Neural crest cell (in vitro differentiated cells): ENCODE measurements around the gene SCN8A. TPM values are rescaled to one million over a fixed set of nuclear protein-coding genes. Genes with fewer than 3 reads are reported as not detected.

Source experiments
- DNase-seq: peaks from one replicate; pipeline ENCODE4 v3.0.0; 2021; ENCODE audit warnings: low read depth, mixed read lengths, low spot score
- H3K27ac Mint-ChIP-seq: one replicate; pipeline ENCODE4 v1.8.0; 2021; ENCODE audit warnings: mild to moderate bottlenecking, mixed read lengths; ENCODE audit not compliant: unreplicated experiment
- H3K27me3 Mint-ChIP-seq: 2 replicates; pipeline ENCODE4 v1.8.0; 2021; ENCODE audit warnings: low read depth, mild to moderate bottlenecking, mixed read lengths
- H3K36me3 Mint-ChIP-seq: 2 replicates; pipeline ENCODE4 v1.8.0; 2021; ENCODE audit warnings: low read depth, mild to moderate bottlenecking, mixed read lengths
- H3K4me1 Mint-ChIP-seq: 2 replicates; pipeline ENCODE4 v1.8.0; 2021; ENCODE audit warnings: mixed read lengths
- H3K4me3 Mint-ChIP-seq: one replicate; pipeline ENCODE4 v1.8.0; 2021; ENCODE audit warnings: mild to moderate bottlenecking, mixed read lengths
- H3K9me3 Mint-ChIP-seq: 2 replicates; pipeline ENCODE4 v1.8.0; 2021; ENCODE audit warnings: mixed read lengths
- CTCF ChIP-seq: fragments of 200-600 bp; sonication (generic); conservative IDR thresholded peaks from 2 replicates; pipeline ENCODE4 v1.5.0; 2021; ENCODE audit warnings: antibody characterized with exemption, mild to moderate bottlenecking
- total RNA-seq: library from RNA; stranded (reverse); gene quantifications from 2 replicates; pipeline ENCODE4 v1.2.1, GENCODE V29; 2021

SCN8A gene
- total RNA-seq, 1 donor from 2014 or later, result 13.0 TPM

GRCh38 chr12:51814311-51815088 is 223.5 kb downstream of the SCN8A start:
- H3K4me3 Mint-ChIP-seq, result peak overlapping the region; percentile 81
- peaks cover 27% of the 10 kb centered on the region for H3K27me3 Mint-ChIP-seq
- TF ChIP-seq CTCF, result peak; percentile 69
- no peak overlapping the region for H3K27ac Mint-ChIP-seq
- peak; percentile 78 for DNase-seq
- H3K36me3 Mint-ChIP-seq, result peaks cover 4% of the 10 kb centered on the region
- no peaks in the 10 kb centered on the region for H3K9me3 Mint-ChIP-seq
- peaks cover 27% of the 10 kb centered on the region for H3K4me1 Mint-ChIP-seq

DNA sequence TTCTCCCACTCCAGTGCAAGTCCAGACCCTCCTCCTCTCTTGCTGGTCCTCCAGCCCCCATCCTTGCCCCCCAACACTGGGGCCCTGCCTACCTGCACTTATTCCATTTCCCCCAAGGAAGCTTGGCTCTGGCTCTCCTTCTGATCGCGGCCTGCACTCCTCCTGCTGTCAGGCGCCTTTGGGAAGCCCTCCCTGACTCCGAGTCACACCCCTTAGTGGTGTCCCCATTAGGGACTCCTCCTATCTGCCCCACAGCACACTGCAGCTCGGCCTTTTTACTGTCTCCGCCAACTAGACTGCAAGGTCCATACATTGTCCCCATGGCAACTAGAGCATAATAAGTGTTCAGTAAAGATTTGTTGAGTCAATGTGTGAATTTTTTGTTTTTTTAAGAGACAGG is 224.5 kb downstream of the SCN8A start:
- Mint-ChIP-seq H3K4me1 (peaks cover 31% of the 10 kb centered on the region), H3K27ac (no peak overlapping the region), H3K36me3 (peaks cover 4% of the 10 kb centered on the region), H3K27me3 (peaks cover 27% of the 10 kb centered on the region), H3K9me3 (no peaks in the 10 kb centered on the region), H3K4me3 (peak overlapping the region; percentile 81)
- TF ChIP-seq CTCF, result no peak
- no peak for DNase-seq

DNA sequence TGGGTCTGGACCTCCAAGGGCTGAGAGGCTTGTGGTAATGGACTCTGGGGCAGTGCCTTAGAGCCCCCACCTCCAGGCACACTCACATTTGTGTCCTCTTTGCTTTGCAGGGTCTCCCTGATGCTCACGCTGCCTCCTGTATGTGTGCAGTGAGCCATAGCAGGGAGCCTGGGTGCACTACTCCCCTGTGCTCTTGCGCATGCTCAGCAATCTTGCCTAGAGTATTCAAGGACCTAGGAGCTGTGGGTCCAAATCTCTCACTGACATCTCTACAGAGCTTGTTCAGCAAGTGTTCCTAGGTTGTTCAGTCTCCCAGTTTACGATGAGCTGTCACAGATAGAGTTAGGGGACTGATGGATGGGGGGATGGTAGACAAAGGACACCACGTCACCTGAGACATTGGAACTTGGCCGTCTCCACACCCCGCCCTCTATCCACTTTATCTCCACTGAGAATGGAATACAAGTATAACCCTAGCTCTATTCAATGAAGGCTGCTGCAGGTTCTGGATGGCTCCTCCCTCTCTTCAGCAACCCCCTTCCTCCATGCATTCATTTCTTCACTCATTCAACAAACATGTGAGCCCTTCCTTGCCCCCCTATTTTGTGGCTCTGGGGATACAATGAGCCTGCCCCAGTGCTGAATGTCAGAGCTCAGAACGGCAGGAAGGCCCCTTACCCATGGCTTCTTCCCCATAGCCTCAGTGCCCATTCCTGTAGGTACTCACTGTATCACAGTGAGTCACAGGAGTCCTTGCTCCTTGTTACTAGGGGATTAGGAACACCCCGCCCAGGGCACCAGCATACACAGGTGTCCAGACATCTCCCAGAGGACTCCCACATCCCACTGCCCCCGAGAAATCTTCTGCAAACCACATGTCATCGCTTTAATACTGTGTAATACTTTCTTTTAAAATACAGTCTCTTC is 226.3 kb downstream of the SCN8A start:
- peak overlapping the region; percentile 79 for H3K4me3 Mint-ChIP-seq
- no peak for DNase-seq
- no peaks in the 10 kb centered on the region for H3K9me3 Mint-ChIP-seq
- peaks cover 4% of the 10 kb centered on the region for H3K36me3 Mint-ChIP-seq
- no peak overlapping the region for H3K27ac Mint-ChIP-seq
- H3K4me1 Mint-ChIP-seq, result peaks cover 26% of the 10 kb centered on the region
- peaks cover 27% of the 10 kb centered on the region for H3K27me3 Mint-ChIP-seq
- no peak for TF ChIP-seq CTCF

- H3K9me3 Mint-ChIP-seq, result no peaks in the 10 kb centered on the region
- peaks cover 26% of the 10 kb centered on the region for H3K27me3 Mint-ChIP-seq
- peak overlapping the region; percentile 79 for H3K4me3 Mint-ChIP-seq
- no peak for TF ChIP-seq CTCF
- no peak for DNase-seq
- H3K4me1 Mint-ChIP-seq, result peaks cover 19% of the 10 kb centered on the region
- peaks cover 4% of the 10 kb centered on the region for H3K36me3 Mint-ChIP-seq
- no peak overlapping the region for H3K27ac Mint-ChIP-seq
These were observed 227.1 kb downstream of the SCN8A start for GRCh38 chr12:51818086-51818485.

GRCh38 chr12:51818566-51819300 is 227.7 kb downstream of the SCN8A start:
- peaks cover 7% of the 10 kb centered on the region for H3K36me3 Mint-ChIP-seq
- peak overlapping the region; percentile 64 for H3K4me3 Mint-ChIP-seq
- peaks cover 24% of the 10 kb centered on the region for H3K27me3 Mint-ChIP-seq
- no peaks in the 10 kb centered on the region for H3K9me3 Mint-ChIP-seq
- H3K27ac Mint-ChIP-seq, result no peak overlapping the region
- DNase-seq, result no peak
- H3K4me1 Mint-ChIP-seq, result peaks cover 23% of the 10 kb centered on the region
- TF ChIP-seq CTCF, result no peak
